Measurements from ENCODE around the gene TAS1R1. TPM values are rescaled to one million over a fixed set of nuclear protein-coding genes. Genes with fewer than 3 reads are reported as not detected.

Gene TAS1R1
- total RNA-seq, 4 donors from 2014 or later: not detected

- TF ChIP-seq POLR2A (IDR thresholded peaks at IDR 0.05) (no peak), CTCF (IDR thresholded peaks at IDR 0.05) (no peak)
- intact Hi-C loops (cut with DNase I): no loop called here
- no peaks in the 10 kb centered on the region for H3K9me3 ChIP-seq
- no peaks in the 10 kb centered on the region for H3K27me3 ChIP-seq
- WGBS, 2 donors: 72 to 85% methylated on average over 6 of the region's 6 CpGs
- H3K4me3 ChIP-seq (replicated peaks in 1 of 3): no peak overlapping the region
- H3K36me3 ChIP-seq: no peaks in the 10 kb centered on the region
- DNase-seq: no peak
- H3K27ac ChIP-seq: no peak overlapping the region
- peaks cover 14 to 23% of the 10 kb centered on the region in 2 donors for H3K4me1 ChIP-seq
Measured at GRCh38 chr1:6577831-6578525, 22.9 kb downstream of the TAS1R1 start.

- peak overlapping the region in 2 of 3 donors; percentile 69 to 86 for H3K27ac ChIP-seq
- peaks cover 14 to 23% of the 10 kb centered on the region in 2 donors for H3K4me1 ChIP-seq
- H3K4me3 ChIP-seq (replicated peaks in 1 of 3): peak overlapping the region in 1 of 3 donors; percentile 85
- H3K27me3 ChIP-seq: no peaks in the 10 kb centered on the region
- TF ChIP-seq POLR2A (IDR thresholded peaks at IDR 0.05): no peak
- TF ChIP-seq CTCF (IDR thresholded peaks at IDR 0.05): no peak
- 87 to 92% methylated on average over 13 of the region's 14 CpGs for WGBS, 2 donors
- no peaks in the 10 kb centered on the region for H3K36me3 ChIP-seq
- no peak for DNase-seq
- no peaks in the 10 kb centered on the region for H3K9me3 ChIP-seq
- intact Hi-C loops (cut with DNase I): no loop called here
Measured at GRCh38 chr1:6578624-6579373, 23.7 kb downstream of the TAS1R1 start.

- no peaks in the 10 kb centered on the region for H3K9me3 ChIP-seq
- TF ChIP-seq CTCF (IDR thresholded peaks at IDR 0.05) (no peak), POLR2A (IDR thresholded peaks at IDR 0.05) (peak; percentile 84 to 97)
- H3K4me1 ChIP-seq: peaks cover 14 to 23% of the 10 kb centered on the region in 2 donors
- H3K36me3 ChIP-seq: no peaks in the 10 kb centered on the region
- peak; percentile 99 to 100 for DNase-seq
- intact Hi-C loops (cut with DNase I): no loop called here
- WGBS, 2 donors: 12 to 70% methylated on average over 6 to 45 of the region's 58 CpGs
- H3K4me3 ChIP-seq (replicated peaks in 1 of 3): peak within 1 kb of the TSS; percentile 85 to 95 (median 90)
- H3K27ac ChIP-seq: peak within 1 kb of the TSS; percentile 69 to 86 (median 86)
- no peaks in the 10 kb centered on the region for H3K27me3 ChIP-seq
Measured at GRCh38 chr1:6579374-6580118, 24.4 kb downstream of the TAS1R1 start, which contains the start of gene ZBTB48. TSS of gene ZBTB48 (plus strand) at chr1:6579994. CDS start at chr1:6580610, 616 bp downstream.

GRCh38 chr1:6580119-6580592 lies 25.0 kb downstream of the TAS1R1 start:
- H3K27ac ChIP-seq: peak overlapping the region; percentile 66 to 86 (median 69)
- no peaks in the 10 kb centered on the region for H3K9me3 ChIP-seq
- H3K4me3 ChIP-seq (replicated peaks in 1 of 3): peak overlapping the region; percentile 85 to 95 (median 90)
- no peak for DNase-seq
- H3K27me3 ChIP-seq: no peaks in the 10 kb centered on the region
- no peak for TF ChIP-seq POLR2A (IDR thresholded peaks at IDR 0.05)
- no peak for TF ChIP-seq CTCF (IDR thresholded peaks at IDR 0.05)
- no peaks in the 10 kb centered on the region for H3K36me3 ChIP-seq
- intact Hi-C loops (cut with DNase I): no loop called here
- WGBS, 2 donors: 0 to 2% methylated on average over 16 to 21 of the region's 30 CpGs
- peaks cover 14 to 23% of the 10 kb centered on the region in 2 donors for H3K4me1 ChIP-seq
